ENCODE results near the gene ESPL1. TPM values are rescaled to one million over a fixed set of nuclear protein-coding genes. Genes with fewer than 3 reads are reported as not detected.
A peak's percentile ranks its signal among the peaks of the same experiment; 100 is the strongest.

ESPL1 gene
- total and polyA plus RNA-seq, 2 of the 13 experiments (the other 11 are each of a cell fraction or from before 2014, with no cell fraction given): 5.8 to 11.5 TPM

DNA sequence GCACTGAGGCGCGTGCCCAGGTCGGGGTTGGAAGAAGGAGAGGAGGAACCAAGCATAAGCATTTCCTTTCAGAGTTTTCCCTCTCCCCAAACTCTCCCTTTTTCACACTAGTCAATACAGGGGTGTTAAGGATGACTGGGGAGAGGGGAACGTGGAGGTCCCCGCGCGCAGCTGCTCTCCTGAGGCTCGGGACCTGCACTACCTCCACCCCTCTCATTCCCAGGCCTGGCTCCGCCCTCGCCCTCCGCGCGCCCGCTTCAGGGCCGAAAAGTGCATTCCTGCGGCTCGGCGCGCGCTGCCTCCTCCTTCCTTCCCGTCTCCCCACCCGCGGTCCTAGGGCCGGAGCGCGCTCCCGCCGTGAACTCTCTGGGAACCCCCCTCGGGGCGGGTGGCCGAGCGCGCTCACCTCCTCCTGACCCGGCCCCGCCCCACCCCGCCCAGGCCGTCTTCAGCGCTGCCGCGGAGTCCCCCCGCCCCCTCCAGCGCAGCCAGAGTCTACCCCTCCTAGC is 47.4 kb upstream of the ESPL1 start (continued):
- TF ChIP-seq SKIL (CRISPR knock-in tag; IDR thresholded peaks at IDR 0.05; ENCODE audit: borderline replicate concordance) (no peak; the same call in 1 of the 2 replicates), ZFP37 (CRISPR knock-in tag; IDR thresholded peaks at IDR 0.05; ENCODE audit: borderline replicate concordance) (no peak), AHR (CRISPR knock-in tag; IDR thresholded peaks at IDR 0.05) (no peak), ARNT2 (CRISPR knock-in tag; IDR thresholded peaks at IDR 0.05; ENCODE audit: low read depth) (0 out of 2 replicates have a peak, but pooled peaks have one; percentile 16), ZNF318 (CRISPR knock-in tag; IDR thresholded peaks at IDR 0.05) (no peak), EED (CRISPR knock-in tag; IDR thresholded peaks at IDR 0.05) (no peak), RBFOX2 (IDR thresholded peaks at IDR 0.05; ENCODE audit: low read depth, low read length) (no peak; the same call in 1 of the 2 replicates), TBL1XR1 (IDR thresholded peaks at IDR 0.05; ENCODE audit: borderline replicate concordance, low read length, partially characterized antibody) (no peak), ZNF546 (CRISPR knock-in tag; conservative IDR thresholded peaks at IDR 0.05) (no peak), RXRB (CRISPR knock-in tag; IDR thresholded peaks at IDR 0.05; ENCODE audit: borderline replicate concordance) (peak; percentile 60; the same call in 1 of the 2 replicates), ZNF713 (CRISPR knock-in tag; IDR thresholded peaks at IDR 0.05) (no peak), HHEX (CRISPR knock-in tag; IDR thresholded peaks at IDR 0.05) (no peak), PCBP2 (optimal IDR thresholded peaks at IDR 0.05; ENCODE audit: low read depth, low read length, poor library complexity, severe bottlenecking) (no peak), TCF7L2 (IDR thresholded peaks at IDR 0.05; ENCODE audit: low read depth, low read length) (no peak), ATF6 (CRISPR knock-in tag; conservative IDR thresholded peaks at IDR 0.05) (no peak), ZFY (CRISPR knock-in tag; IDR thresholded peaks at IDR 0.05) (0 out of 2 replicates have a peak, but pooled peaks have one; percentile 18), HNRNPUL1 (IDR thresholded peaks at IDR 0.05; ENCODE audit: low read depth, low read length) (no peak)

Measured in HepG2 (cell line).